Esophagus muscularis mucosa (tissue), 4 donors: Measurements from ENCODE around the gene DHCR24. TPM values are rescaled to one million over a fixed set of nuclear protein-coding genes. Genes with fewer than 3 reads are reported as not detected.

Experiments
- DNase-seq: peaks from one replicate; pipeline ENCODE4 v3.0.0-alpha.2; 2017; ENCODE audit errors: extremely low spot score
- H3K27ac ChIP-seq, 4 donors: fragments of 200-600 bp; sonication (generic); replicated peaks in 1 of 4; 1 replicate in 3 of 4; 2 replicates in 1 of 4; pipeline ENCODE4 v1.5.1; 2016 to 2019; ENCODE audit warnings: mild to moderate bottlenecking in 1 of 4
- H3K27me3 ChIP-seq, 4 donors: fragments of 200-600 bp; sonication (generic); one replicate each; pipeline versions ENCODE4 v1.5.1 to v1.6.0; 2016 to 2019
- H3K36me3 ChIP-seq, 4 donors: fragments of 200-600 bp; sonication (generic); one replicate each; pipeline ENCODE4 v1.5.1; 2016 to 2019
- H3K4me1 ChIP-seq, 4 donors: fragments of 200-600 bp; sonication (generic); one replicate each; pipeline ENCODE4 v1.5.1; 2016 to 2019
- H3K4me3 ChIP-seq, 4 donors: fragments of 200-600 bp; sonication (generic); 1 replicate in 2 of 4; 2 replicates in 2 of 4; pipeline ENCODE4 v1.5.1; 2016 to 2019; ENCODE audit warnings: mild to moderate bottlenecking in 4 of 4, moderate library complexity in 1 of 4
- H3K9me3 ChIP-seq, 4 donors: fragments of 200-600 bp; sonication (generic); 1 replicate in 3 of 4; 2 replicates in 1 of 4; pipeline ENCODE4 v1.5.1; 2016 to 2019
- EP300 ChIP-seq: sonication (generic); formaldehyde crosslinking; IDR thresholded peaks from one replicate; pipeline ENCODE4 v1.6.1; 2017; ENCODE audit warnings: antibody characterized with exemption
- POLR2A ChIP-seq: fragments of 450-650 bp; IDR thresholded peaks from one replicate; pipeline ENCODE4 v1.6.1; 2017; ENCODE audit warnings: antibody characterized with exemption, moderate library complexity, mild to moderate bottlenecking, low read depth
- POLR2AphosphoS5 ChIP-seq, 2 donors: sonication (generic); formaldehyde crosslinking; IDR thresholded peaks; one replicate each; pipeline ENCODE4 v1.6.1; 2017; ENCODE audit warnings: antibody characterized with exemption in 2 of 2
- WGBS: methylation state at CpG from one replicate; pipeline ENCODE4 v1.1.5; 2018; 5-methylcytosine and 5-hydroxymethylcytosine counted together
- intact Hi-C: fragments of 100-400 bp; cut with DNase I; formaldehyde crosslinking; loops from one replicate; pipeline ENCODE4 v1.15.1; 2023
- total RNA-seq, 4 donors: library from RNA; depleted of rRNA; stranded (reverse); fragments of >200 nt; gene quantifications; one replicate each; pipeline versions ENCODE4 v1.1.0 to v1.2.1, GENCODE V29; 2016
- TF ChIP-seq, protein P1 (sequence below), 3 experiments: fragments of 200-600 bp in 2 of 3; fragments of 450-650 bp in 1 of 3; sonication (generic) in 2 of 3; IDR thresholded peaks; one replicate each; pipeline ENCODE4 v1.5.1; 2017 to 2019; ENCODE audit warnings: antibody characterized with exemption in 3 of 3, mild to moderate bottlenecking in 2 of 3, moderate library complexity in 1 of 3

DHCR24 gene
- total RNA-seq, 4 donors from 2014 or later, result 10.8 to 16.1 (median 13.1) TPM

DNA sequence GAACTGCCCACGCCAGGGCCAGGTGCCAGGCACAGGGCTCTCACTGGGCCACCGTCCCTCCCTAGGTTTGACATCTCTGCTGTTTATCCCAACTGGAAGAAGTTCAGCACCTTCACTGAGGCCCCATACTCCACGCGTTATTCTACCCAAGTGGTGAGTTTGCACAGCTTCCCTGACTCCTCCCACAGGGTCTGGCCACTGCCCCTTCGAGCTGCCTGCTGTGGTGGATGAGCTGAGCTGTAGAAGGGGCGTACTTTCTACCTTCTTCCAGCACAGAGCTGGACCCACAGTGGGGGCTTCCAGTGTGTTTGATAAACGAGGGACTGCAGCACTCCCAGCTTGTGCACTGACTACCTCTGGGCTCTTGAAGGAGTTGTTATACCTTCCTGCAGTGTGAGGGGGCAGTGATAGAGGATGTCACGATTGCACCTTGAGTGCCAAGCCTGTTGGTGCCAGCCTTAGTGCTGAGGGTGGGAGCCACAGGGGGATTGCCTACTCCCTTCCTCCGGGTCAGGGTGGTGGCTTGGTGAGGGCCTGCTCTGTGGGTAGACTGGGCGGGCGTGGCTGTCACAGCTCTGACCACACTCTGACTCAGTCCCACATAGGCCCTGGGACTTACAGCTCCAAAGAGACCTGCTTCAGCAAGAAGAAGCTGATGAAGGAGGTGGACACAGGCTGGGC is 79.9 kb downstream of the DHCR24 start:
- H3K4me1 ChIP-seq, result peaks cover 0 to 4% (median 0%) of the 10 kb centered on the region in 4 donors
- H3K27me3 ChIP-seq, result peaks cover 0 to 52% (median under 1%) of the 10 kb centered on the region in 4 donors
- no peak overlapping the region for H3K27ac ChIP-seq
- no peak for DNase-seq
- intact Hi-C loops, result no loop called here
- H3K9me3 ChIP-seq, result no peaks in the 10 kb centered on the region
- H3K4me3 ChIP-seq, result no peak overlapping the region
- H3K36me3 ChIP-seq, result no peaks in the 10 kb centered on the region
- 75% methylated on average over 8 of the region's 11 CpGs for WGBS
- no peak for TF ChIP-seq POLR2AphosphoS5 (IDR thresholded peaks at IDR 0.05)

DNA sequence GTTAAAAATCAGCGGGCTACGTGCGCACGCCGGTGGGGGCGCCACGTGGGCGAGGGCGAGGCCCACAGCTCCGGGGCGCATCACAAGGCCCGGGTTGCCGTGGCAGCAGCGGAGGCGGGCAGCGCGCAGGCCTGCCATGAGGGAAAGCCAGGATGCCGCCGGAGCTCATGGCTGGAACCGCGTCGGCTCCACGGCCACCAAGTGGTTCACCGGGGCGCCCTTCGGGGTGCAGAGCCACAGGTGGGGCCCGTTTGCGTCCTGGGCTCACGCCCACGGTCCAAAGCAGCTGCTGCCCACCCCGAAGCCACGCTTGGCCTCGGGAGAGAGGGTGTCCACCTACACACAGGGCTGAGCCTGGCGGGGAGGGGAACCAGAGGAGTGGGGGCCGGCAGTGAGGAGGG is 81.0 kb downstream of the DHCR24 start:
- H3K4me3 ChIP-seq, result no peak overlapping the region
- H3K36me3 ChIP-seq, result no peaks in the 10 kb centered on the region
- whole genome bisulfite sequencing, result 81% methylated on average over 34 of the region's 35 CpGs
- H3K4me1 ChIP-seq, result peaks cover 4 to 11% (median 7%) of the 10 kb centered on the region in 4 donors
- no peaks in the 10 kb centered on the region for H3K9me3 ChIP-seq
- peaks cover 0 to 63% (median 6%) of the 10 kb centered on the region in 4 donors for H3K27me3 ChIP-seq
- intact Hi-C loops, result no loop called here
- no peak overlapping the region for H3K27ac ChIP-seq
- no peak for DNase-seq
- TF ChIP-seq POLR2AphosphoS5 (IDR thresholded peaks at IDR 0.05), result no peak
- no peak for TF ChIP-seq POLR2A
- TF ChIP-seq, protein P1, sequence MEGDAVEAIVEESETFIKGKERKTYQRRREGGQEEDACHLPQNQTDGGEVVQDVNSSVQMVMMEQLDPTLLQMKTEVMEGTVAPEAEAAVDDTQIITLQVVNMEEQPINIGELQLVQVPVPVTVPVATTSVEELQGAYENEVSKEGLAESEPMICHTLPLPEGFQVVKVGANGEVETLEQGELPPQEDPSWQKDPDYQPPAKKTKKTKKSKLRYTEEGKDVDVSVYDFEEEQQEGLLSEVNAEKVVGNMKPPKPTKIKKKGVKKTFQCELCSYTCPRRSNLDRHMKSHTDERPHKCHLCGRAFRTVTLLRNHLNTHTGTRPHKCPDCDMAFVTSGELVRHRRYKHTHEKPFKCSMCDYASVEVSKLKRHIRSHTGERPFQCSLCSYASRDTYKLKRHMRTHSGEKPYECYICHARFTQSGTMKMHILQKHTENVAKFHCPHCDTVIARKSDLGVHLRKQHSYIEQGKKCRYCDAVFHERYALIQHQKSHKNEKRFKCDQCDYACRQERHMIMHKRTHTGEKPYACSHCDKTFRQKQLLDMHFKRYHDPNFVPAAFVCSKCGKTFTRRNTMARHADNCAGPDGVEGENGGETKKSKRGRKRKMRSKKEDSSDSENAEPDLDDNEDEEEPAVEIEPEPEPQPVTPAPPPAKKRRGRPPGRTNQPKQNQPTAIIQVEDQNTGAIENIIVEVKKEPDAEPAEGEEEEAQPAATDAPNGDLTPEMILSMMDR (IDR thresholded peaks at IDR 0.05), result no peak
- no peak for TF ChIP-seq EP300

- Histone ChIP-seq H3K9me3 (no peaks in the 10 kb centered on the region), H3K27ac (no peak overlapping the region), H3K4me3 (no peak overlapping the region), H3K4me1 (peaks cover 6 to 15% (median 12%) of the 10 kb centered on the region in 4 donors), H3K27me3 (peaks cover 0 to 68% (median 8%) of the 10 kb centered on the region in 4 donors), H3K36me3 (no peaks in the 10 kb centered on the region)
- WGBS, result 100% methylated on average over 1 of the region's 3 CpGs
- intact Hi-C loops, result no loop called here
- TF ChIP-seq POLR2AphosphoS5 (IDR thresholded peaks at IDR 0.05) (no peak), EP300 (no peak), POLR2A (no peak)
- TF ChIP-seq, protein P1 (IDR thresholded peaks at IDR 0.05), result no peak
- no peak for DNase-seq
These were observed 81.5 kb downstream of the DHCR24 start for GRCh38 chr1:54805466-54805865.

- peaks cover 6 to 15% (median 13%) of the 10 kb centered on the region in 4 donors for H3K4me1 ChIP-seq
- WGBS, result 77% methylated on average over 6 of the region's 6 CpGs
- intact Hi-C loops, result no loop called here
- H3K4me3 ChIP-seq, result no peak overlapping the region
- peaks cover 0 to 72% (median 8%) of the 10 kb centered on the region in 4 donors for H3K27me3 ChIP-seq
- H3K36me3 ChIP-seq, result no peaks in the 10 kb centered on the region
- no peak overlapping the region for H3K27ac ChIP-seq
- H3K9me3 ChIP-seq, result no peaks in the 10 kb centered on the region
- DNase-seq, result no peak
- TF ChIP-seq POLR2A (no peak), EP300 (no peak), POLR2AphosphoS5 (IDR thresholded peaks at IDR 0.05) (no peak)
- TF ChIP-seq, protein P1 (IDR thresholded peaks at IDR 0.05), result no peak
These were observed 82.4 kb downstream of the DHCR24 start for GRCh38 chr1:54804471-54805132.

DNA sequence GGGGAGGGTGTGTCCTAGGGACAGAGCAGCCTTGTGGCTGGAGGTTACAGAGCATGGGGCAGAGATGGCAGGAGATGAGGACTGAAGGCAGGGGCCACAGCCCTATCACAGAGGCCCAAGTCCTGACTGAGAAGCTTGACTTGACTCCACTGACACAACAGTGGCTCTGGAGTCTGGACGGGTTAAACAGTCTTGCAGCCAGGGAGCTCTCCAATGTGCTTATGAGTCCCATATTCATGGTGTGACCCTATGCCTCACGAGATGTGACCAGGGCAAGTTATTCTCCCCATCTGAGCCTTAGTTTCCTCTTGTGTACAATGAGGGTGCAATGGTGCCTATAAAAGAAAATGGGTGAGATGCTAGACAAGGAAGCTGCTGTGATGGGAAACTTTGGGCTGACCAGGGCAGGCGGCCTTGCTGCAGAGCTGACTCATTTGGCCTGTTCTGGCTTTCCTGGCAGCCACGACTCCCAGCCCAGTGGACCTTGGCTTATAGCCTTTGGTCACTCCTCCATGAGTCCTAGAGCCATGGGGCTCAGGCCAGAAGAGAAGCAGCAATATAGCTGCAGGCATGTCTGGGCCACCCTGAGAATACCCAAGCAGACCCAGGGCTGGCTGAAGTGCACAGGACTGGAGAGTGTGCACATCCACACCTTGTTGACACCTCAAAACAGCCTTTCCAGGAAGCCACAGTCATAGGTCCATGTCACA is 83.1 kb downstream of the DHCR24 start:
- H3K9me3 ChIP-seq, result no peaks in the 10 kb centered on the region
- no peak for DNase-seq
- TF ChIP-seq POLR2AphosphoS5 (IDR thresholded peaks at IDR 0.05), result no peak
- no peak for TF ChIP-seq EP300
- TF ChIP-seq, protein P1 (IDR thresholded peaks at IDR 0.05), result no peak
- no peak for TF ChIP-seq POLR2A
- intact Hi-C loops, result no loop called here
- H3K4me1 ChIP-seq, result peaks cover 6 to 15% (median 13%) of the 10 kb centered on the region in 4 donors
- H3K27ac ChIP-seq, result no peak overlapping the region
- 55% methylated on average over 4 of the region's 4 CpGs for WGBS
- H3K27me3 ChIP-seq, result peaks cover 0 to 72% (median 8%) of the 10 kb centered on the region in 4 donors
- no peak overlapping the region for H3K4me3 ChIP-seq
- no peaks in the 10 kb centered on the region for H3K36me3 ChIP-seq
